KOPT-K1 (cell line): Measurements from ENCODE around the gene ABHD1.
"Not testable (repeated sequence)": the region's sequence is repeated elsewhere in the genome, so short reads cannot be mapped to it uniquely, and the experiment has no call there.

Experiments used
- H3K27ac ChIP-seq: fragments of 200-600 bp; sonication (generic); 2 replicates; pipeline ENCODE4 v1.5.1; 2016; ENCODE audit warnings: antibody characterized with exemption, mild to moderate bottlenecking, low read depth, low read length; ENCODE audit not compliant: poor library complexity, severe bottlenecking
- H3K36me3 ChIP-seq: fragments of 200-600 bp; sonication (generic); 2 replicates; pipeline ENCODE4 v1.5.1; 2017; ENCODE audit warnings: antibody characterized with exemption, mild to moderate bottlenecking, low read length, moderate library complexity; ENCODE audit not compliant: insufficient read depth
- H3K9me3 ChIP-seq: fragments of 200-600 bp; sonication (generic); 2 replicates; pipeline ENCODE4 v1.5.1; 2017; ENCODE audit warnings: antibody characterized with exemption, low read length, mild to moderate bottlenecking; ENCODE audit not compliant: insufficient read depth, poor library complexity, severe bottlenecking

ABHD1 gene

GRCh38 chr2:27152796-27153464, 29.3 kb downstream of the ABHD1 start:
- Histone ChIP-seq H3K36me3 (no peaks in the 10 kb centered on the region), H3K27ac (no peak overlapping the region), H3K9me3 (no peaks in the 10 kb centered on the region)

GRCh38 chr2:27154488-27154887, 30.9 kb downstream of the ABHD1 start:
- Histone ChIP-seq H3K27ac (no peak overlapping the region), H3K9me3 (no peaks in the 10 kb centered on the region), H3K36me3 (no peaks in the 10 kb centered on the region)

GRCh38 chr2:27155069-27155520, 31.5 kb downstream of the ABHD1 start:
- Histone ChIP-seq H3K9me3 (no peaks in the 10 kb centered on the region), H3K36me3 (no peaks in the 10 kb centered on the region), H3K27ac (no peak overlapping the region)

- no peaks in the 10 kb centered on the region for H3K36me3 ChIP-seq
- no peaks in the 10 kb centered on the region for H3K9me3 ChIP-seq
- no peak overlapping the region for H3K27ac ChIP-seq
Observed at GRCh38 chr2:27158468-27158867, 34.9 kb downstream of the ABHD1 start.

- Histone ChIP-seq H3K36me3 (no peaks in the 10 kb centered on the region), H3K27ac (no peak overlapping the region), H3K9me3 (no peaks in the 10 kb centered on the region)
Observed at GRCh38 chr2:27159271-27159670, 35.7 kb downstream of the ABHD1 start.

- H3K9me3 ChIP-seq, result no peaks in the 10 kb centered on the region
- H3K27ac ChIP-seq, result no peak overlapping the region
Observed at GRCh38 chr2:27160191-27160590, 36.6 kb downstream of the ABHD1 start.

GRCh38 chr2:27162151-27163121, 38.8 kb downstream of the ABHD1 start:
- H3K27ac ChIP-seq, result no peak overlapping the region
- no peaks in the 10 kb centered on the region for H3K9me3 ChIP-seq
- H3K36me3 ChIP-seq, result no peaks in the 10 kb centered on the region

More at GRCh38 chr2:27160191-27160590, 36.6 kb downstream of the ABHD1 start:
- H3K36me3 ChIP-seq, result no peaks in the 10 kb centered on the region

- H3K9me3 ChIP-seq, result no peaks in the 10 kb centered on the region
- H3K36me3 ChIP-seq, result no peaks in the 10 kb centered on the region
- H3K27ac ChIP-seq, result no peak overlapping the region
Observed at GRCh38 chr2:27164960-27165763, 41.5 kb downstream of the ABHD1 start.

GRCh38 chr2:27170581-27171337, 47.1 kb downstream of the ABHD1 start:
- Histone ChIP-seq H3K27ac (no peak overlapping the region), H3K9me3 (no peaks in the 10 kb centered on the region), H3K36me3 (no peaks in the 10 kb centered on the region)

GRCh38 chr2:27171351-27171848, 47.8 kb downstream of the ABHD1 start:
- Histone ChIP-seq H3K36me3 (no peaks in the 10 kb centered on the region), H3K27ac (no peak overlapping the region), H3K9me3 (no peaks in the 10 kb centered on the region)

- Histone ChIP-seq H3K9me3 (no peaks in the 10 kb centered on the region), H3K36me3 (no peaks in the 10 kb centered on the region), H3K27ac (no peak overlapping the region)
Observed at GRCh38 chr2:27174638-27175037, 51.0 kb downstream of the ABHD1 start.

GRCh38 chr2:27175330-27175729, 51.7 kb downstream of the ABHD1 start:
- Histone ChIP-seq H3K9me3 (no peaks in the 10 kb centered on the region), H3K36me3 (no peaks in the 10 kb centered on the region), H3K27ac (no peak overlapping the region)

- not testable (repeated sequence) for H3K9me3 ChIP-seq, H3K27ac ChIP-seq, H3K36me3 ChIP-seq
Observed at GRCh38 chr2:27175781-27176180, 52.2 kb downstream of the ABHD1 start.
